Prostate gland (tissue), 2 donors: ENCODE data around the gene STK36. TPM values are rescaled to one million over a fixed set of nuclear protein-coding genes. Genes with fewer than 3 reads are reported as not detected.

Experiments used
- DNase-seq: peaks from one replicate; pipeline ENCODE4 v3.0.0-alpha.2; 2019; ENCODE audit warnings: low spot score
- H3K27ac ChIP-seq, 2 donors: fragments of 200-600 bp; sonication (generic); 2 replicates each; pipeline ENCODE4 v1.5.1; 2017 to 2019
- H3K27me3 ChIP-seq: fragments of 200-600 bp; sonication (generic); replicated peaks from 2 replicates; pipeline ENCODE4 v1.5.1; 2019; ENCODE audit not compliant: insufficient read depth
- H3K36me3 ChIP-seq, 2 donors: fragments of 200-600 bp; sonication (generic); 1 replicate in 1 of 2; 2 replicates in 1 of 2; pipeline versions ENCODE4 v1.5.1 to v1.8.1; 2017 to 2019
- H3K4me1 ChIP-seq: fragments of 200-600 bp; sonication (generic); replicated peaks from 2 replicates; pipeline ENCODE4 v1.5.1; 2019
- H3K4me3 ChIP-seq, 2 donors: fragments of 200-600 bp; sonication (generic); 2 replicates each; pipeline ENCODE4 v1.5.1; 2017 to 2019
- H3K9me3 ChIP-seq: fragments of 200-600 bp; sonication (generic); 2 replicates; pipeline ENCODE4 v1.5.1; 2017
- CTCF ChIP-seq, 4 experiments: fragments of 200-600 bp in 2 of 4; fragments of 450-650 bp in 2 of 4; sonication (generic) in 2 of 4; IDR thresholded peaks; 1 replicate in 3 of 4; 2 replicates in 1 of 4; pipeline ENCODE4 v1.5.1; 2016 to 2019; ENCODE audit warnings: antibody characterized with exemption in 4 of 4, mild to moderate bottlenecking in 2 of 4, moderate library complexity in 2 of 4
- POLR2A ChIP-seq: fragments of 450-650 bp; IDR thresholded peaks from one replicate; pipeline ENCODE4 v1.6.1; 2016; ENCODE audit warnings: antibody characterized with exemption, mild to moderate bottlenecking
- POLR2AphosphoS5 ChIP-seq: sonication (generic); formaldehyde crosslinking; IDR thresholded peaks from one replicate; pipeline ENCODE4 v1.6.1; 2017; ENCODE audit warnings: antibody characterized with exemption
- WGBS: methylation state at CpG from one replicate; pipeline ENCODE4 v1.1.5; 2018; 5-methylcytosine and 5-hydroxymethylcytosine counted together
- intact Hi-C: fragments of 100-400 bp; cut with DNase I; formaldehyde crosslinking; loops from one replicate; pipeline ENCODE4 v1.14.2; 2022
- total RNA-seq, 2 donors: library from RNA; depleted of rRNA; stranded (reverse); fragments of >200 nt; gene quantifications; one replicate each; pipeline ENCODE4 v1.1.0, GENCODE V29; 2016

The STK36 gene
- total RNA-seq, 2 donors from 2014 or later, result 22.0 to 90.9 TPM

DNA sequence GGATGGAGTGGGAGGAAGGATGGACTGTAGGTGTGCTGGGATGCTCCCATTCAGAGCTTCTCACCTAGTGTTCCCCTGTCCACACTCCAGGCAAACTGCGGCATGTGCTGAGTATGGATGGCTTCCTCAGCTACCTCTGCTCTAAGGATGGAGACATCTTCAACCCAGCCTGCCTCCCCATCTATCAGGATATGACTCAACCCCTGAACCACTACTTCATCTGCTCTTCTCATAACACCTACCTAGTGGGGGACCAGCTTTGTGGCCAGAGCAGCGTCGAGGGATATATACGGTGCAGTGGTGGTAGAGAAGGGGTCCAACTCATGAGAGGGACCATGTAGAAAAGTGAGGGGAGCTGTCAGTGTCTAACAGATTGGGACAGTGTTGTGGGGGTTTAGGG is 43.9 kb upstream of the STK36 start:
- Histone ChIP-seq H3K9me3 (no peaks in the 10 kb centered on the region), H3K36me3 (no peaks in the 10 kb centered on the region), H3K27me3 (no peaks in the 10 kb centered on the region), H3K4me1 (no peaks in the 10 kb centered on the region), H3K4me3 (no peak overlapping the region), H3K27ac (no peak overlapping the region)
- no peak for DNase-seq
- 93% methylated on average over 4 of the region's 4 CpGs for WGBS
- intact Hi-C loops, result no loop called here
- TF ChIP-seq POLR2AphosphoS5 (no peak), POLR2A (no peak), CTCF (IDR thresholded peaks at IDR 0.05) (no peak)

- H3K9me3 ChIP-seq, result no peaks in the 10 kb centered on the region
- H3K27ac ChIP-seq, result no peak overlapping the region
- no peak for DNase-seq
- intact Hi-C loops, result loop anchor here (5.0 kb wide), 1 partner anchor 40 kb away; no protein-coding TSS in a partner anchor
- TF ChIP-seq POLR2AphosphoS5, result no peak
- TF ChIP-seq CTCF (IDR thresholded peaks at IDR 0.05), result no peak
- TF ChIP-seq POLR2A, result no peak
- no peak overlapping the region for H3K4me3 ChIP-seq
- H3K4me1 ChIP-seq, result no peaks in the 10 kb centered on the region
- H3K27me3 ChIP-seq, result no peaks in the 10 kb centered on the region
- 55% methylated on average over 4 of the region's 4 CpGs for WGBS
- H3K36me3 ChIP-seq, result no peaks in the 10 kb centered on the region
Measured at GRCh38 chr2:218631837-218632236, 40.0 kb upstream of the STK36 start.

- 96% methylated on average over 5 of the region's 5 CpGs for WGBS
Measured at GRCh38 chr2:218635719-218636118, 36.2 kb upstream of the STK36 start.

GRCh38 chr2:218638372-218638771 is 33.5 kb upstream of the STK36 start:
- Histone ChIP-seq H3K27ac (no peak overlapping the region), H3K36me3 (peaks cover 4 to 14% of the 10 kb centered on the region in 2 donors), H3K9me3 (no peaks in the 10 kb centered on the region), H3K4me1 (no peaks in the 10 kb centered on the region), H3K27me3 (no peaks in the 10 kb centered on the region), H3K4me3 (no peak overlapping the region)
- WGBS, result 95% methylated on average over 18 of the region's 18 CpGs
- intact Hi-C loops, result no loop called here
- TF ChIP-seq POLR2AphosphoS5, result no peak
- no peak for DNase-seq

More at GRCh38 chr2:218635719-218636118, 36.2 kb upstream of the STK36 start:
- H3K27ac ChIP-seq, result no peak overlapping the region
- H3K9me3 ChIP-seq, result no peaks in the 10 kb centered on the region
- no peak for DNase-seq
- peaks cover 4 to 13% of the 10 kb centered on the region in 2 donors for H3K36me3 ChIP-seq
- H3K4me1 ChIP-seq, result no peaks in the 10 kb centered on the region
- TF ChIP-seq POLR2AphosphoS5 (no peak), CTCF (IDR thresholded peaks at IDR 0.05) (no peak), POLR2A (no peak)
- intact Hi-C loops, result no loop called here
- H3K4me3 ChIP-seq, result no peak overlapping the region
- no peaks in the 10 kb centered on the region for H3K27me3 ChIP-seq

DNA sequence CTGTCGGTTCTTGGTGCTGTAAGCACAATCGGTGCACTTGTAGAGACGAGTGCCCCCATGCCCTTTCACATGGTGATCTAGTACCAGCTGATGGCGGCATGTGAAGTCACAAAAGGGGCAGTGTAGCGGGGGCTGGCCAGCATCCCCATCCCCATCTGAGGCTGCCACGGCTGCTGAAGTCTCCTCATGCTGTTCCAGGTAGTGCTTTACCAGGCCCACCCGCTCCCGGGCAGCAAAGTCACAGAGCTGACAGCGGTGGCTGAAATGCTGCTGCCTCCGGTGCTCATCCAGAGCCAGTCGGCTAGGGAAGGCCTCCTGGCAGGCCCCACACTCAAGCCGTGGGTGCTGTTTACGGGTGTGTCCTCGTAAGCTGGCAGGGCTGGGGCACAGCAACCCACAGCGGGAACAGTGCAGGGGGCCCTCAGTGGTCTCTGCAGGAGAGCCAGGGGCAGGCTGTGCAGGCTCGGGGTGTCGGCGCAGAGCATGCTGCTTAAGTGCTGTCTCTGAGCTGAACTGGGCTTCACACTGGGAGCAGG is 29.7 kb upstream of the STK36 start:
- no peaks in the 10 kb centered on the region for H3K9me3 ChIP-seq
- peaks cover 16 to 41% of the 10 kb centered on the region in 2 donors for H3K36me3 ChIP-seq
- no peak overlapping the region for H3K4me3 ChIP-seq
- H3K27ac ChIP-seq, result no peak overlapping the region
- no peaks in the 10 kb centered on the region for H3K4me1 ChIP-seq
- TF ChIP-seq CTCF (IDR thresholded peaks at IDR 0.05) (no peak), POLR2A (no peak), POLR2AphosphoS5 (no peak)
- intact Hi-C loops, result no loop called here
- WGBS, result 94% methylated on average over 18 of the region's 18 CpGs
- no peaks in the 10 kb centered on the region for H3K27me3 ChIP-seq
- no peak for DNase-seq
